ENCODE results near the gene CAST.

Gene CAST

GRCh38 chr5:96745844-96746531, 83.8 kb downstream of the CAST start (continued):
- TF ChIP-seq REST (tag by site-specific recombination; IDR thresholded peaks at IDR 0.05) (no peak), ZNF433 (tag by site-specific recombination; IDR thresholded peaks at IDR 0.05; ENCODE audit: low read depth) (no peak), PBX3 (CRISPR knock-in tag; IDR thresholded peaks at IDR 0.05) (no peak), ZNF747 (tag by site-specific recombination; IDR thresholded peaks at IDR 0.05) (no peak), ZNF280D (tag by site-specific recombination; IDR thresholded peaks at IDR 0.05) (no peak), ZNF114 (tag by site-specific recombination; IDR thresholded peaks at IDR 0.05) (no peak), BCL6B (tag by site-specific recombination; IDR thresholded peaks at IDR 0.05) (peak; percentile 70), RBAK (tag by site-specific recombination; IDR thresholded peaks at IDR 0.05) (no peak), KLF17 (tag by site-specific recombination; IDR thresholded peaks at IDR 0.05) (no peak), ZEB2 (tag by site-specific recombination; IDR thresholded peaks at IDR 0.05) (peak; percentile 96), ZBTB49 (tag by site-specific recombination; IDR thresholded peaks at IDR 0.05; ENCODE audit: low read depth) (no peak), ZBTB21 (tag by site-specific recombination; IDR thresholded peaks at IDR 0.05) (peak; percentile 48), ZNF623 (tag by site-specific recombination; IDR thresholded peaks at IDR 0.05) (peak; percentile 21; the same call in 1 of the 2 replicates), ZNF10 (tag by site-specific recombination; IDR thresholded peaks at IDR 0.05) (peak; percentile 61; the same call in 1 of the 2 replicates), ZNF664 (tag by site-specific recombination; IDR thresholded peaks at IDR 0.05) (0 out of 2 replicates have a peak, but pooled peaks have one; percentile 16), ZNF585B (tag by site-specific recombination; IDR thresholded peaks at IDR 0.05) (no peak), ZNF302 (tag by site-specific recombination; IDR thresholded peaks at IDR 0.05; ENCODE audit: low read depth) (no peak), ZNF654 (tag by site-specific recombination; IDR thresholded peaks at IDR 0.05; ENCODE audit: low read depth) (no peak), ZNF514 (tag by site-specific recombination; IDR thresholded peaks at IDR 0.05) (no peak), ZFP3 (tag by site-specific recombination; IDR thresholded peaks at IDR 0.05; ENCODE audit: low read depth) (no peak), ZNF112 (tag by site-specific recombination; IDR thresholded peaks at IDR 0.05) (no peak), ZNF221 (tag by site-specific recombination; IDR thresholded peaks at IDR 0.05; ENCODE audit: borderline replicate concordance) (no peak), ZNF362 (tag by site-specific recombination; IDR thresholded peaks at IDR 0.05) (peak; percentile 99), ZNF223 (tag by site-specific recombination; IDR thresholded peaks at IDR 0.05) (no peak), ZNF138 (tag by site-specific recombination; IDR thresholded peaks at IDR 0.05; ENCODE audit: borderline replicate concordance) (no peak), ZXDB (tag by site-specific recombination; IDR thresholded peaks at IDR 0.05) (peak; percentile 88), HOXA7 (CRISPR knock-in tag; IDR thresholded peaks at IDR 0.05; ENCODE audit: borderline replicate concordance) (no peak)

Measured in HEK293 (cell line).